ENCODE measurements around the gene NFASC. TPM values are rescaled to one million over a fixed set of nuclear protein-coding genes. Genes with fewer than 3 reads are reported as not detected.

The NFASC gene
- total RNA-seq, 1 experiment from 2014 or later = 20.1 TPM

GRCh38 chr1:204885288-204885711 lies 14.6 kb downstream of the NFASC start:
- no peaks in the 10 kb centered on the region for H3K27me3 Mint-ChIP-seq (ENCODE audit: low read depth)
- H3K4me3 Mint-ChIP-seq = no peak overlapping the region
- ChIA-PET CTCF (interaction anchor here (1.0 to 1.3 kb wide), 2 partner anchors 56 to 122 kb away, joined by 3 to 4 read pairs; no protein-coding TSS in a partner anchor), POLR2A (no interaction called here)
- no peak for TF ChIP-seq AR (CRISPR knock-in tag; IDR thresholded peaks at IDR 0.05)
- TF ChIP-seq ZNF512 (CRISPR knock-in tag; IDR thresholded peaks at IDR 0.05; ENCODE audit: borderline replicate concordance) = no peak
- TF ChIP-seq ZNF532 (CRISPR knock-in tag; IDR thresholded peaks at IDR 0.05; ENCODE audit: borderline replicate concordance) = no peak
- TF ChIP-seq CTCF (IDR thresholded peaks at IDR 0.05) = no peak
- peaks cover 34% of the 10 kb centered on the region for H3K4me1 Mint-ChIP-seq
- H3K9me3 Mint-ChIP-seq = no peaks in the 10 kb centered on the region
- DNase-seq (ENCODE audit: low spot score) = no peak
- no peaks in the 10 kb centered on the region for H3K36me3 Mint-ChIP-seq
- H3K27ac Mint-ChIP-seq = no peak overlapping the region
- no peak for ATAC-seq

GRCh38 chr1:204885790-204886189 lies 15.1 kb downstream of the NFASC start:
- CTCF ChIA-PET = interaction anchor here (0.6 to 1.3 kb wide), 3 partner anchors 56 to 122 kb away, joined by 3 to 4 read pairs (median 3); no protein-coding TSS in a partner anchor
- H3K27me3 Mint-ChIP-seq (ENCODE audit: low read depth) = no peaks in the 10 kb centered on the region
- no peaks in the 10 kb centered on the region for H3K36me3 Mint-ChIP-seq
- H3K4me1 Mint-ChIP-seq = peaks cover 30% of the 10 kb centered on the region
- H3K9me3 Mint-ChIP-seq = no peaks in the 10 kb centered on the region
- H3K27ac Mint-ChIP-seq = no peak overlapping the region
- TF ChIP-seq IRF1 (CRISPR knock-in tag; IDR thresholded peaks at IDR 0.05) = no peak
- no peak for TF ChIP-seq KAT7 (CRISPR knock-in tag; IDR thresholded peaks at IDR 0.05; ENCODE audit: borderline replicate concordance)
- no peak for TF ChIP-seq NFYB (CRISPR knock-in tag; conservative IDR thresholded peaks at IDR 0.05; ENCODE audit: low read depth)
- TF ChIP-seq ZNF671 (CRISPR knock-in tag; IDR thresholded peaks at IDR 0.05) = no peak
- TF ChIP-seq ZBTB43 (CRISPR knock-in tag; IDR thresholded peaks at IDR 0.05) = no peak
- no peak for TF ChIP-seq ATF6 (CRISPR knock-in tag; IDR thresholded peaks at IDR 0.05)
- DNase-seq (ENCODE audit: low spot score) (no peak), ATAC-seq (no peak)
- no peak overlapping the region for H3K4me3 Mint-ChIP-seq
- POLR2A ChIA-PET = no interaction called here

Measured in WTC11 (cell line).